Ascending aorta (tissue), 2 donors: Measurements from ENCODE around the gene CREBRF. TPM values are rescaled to one million over a fixed set of nuclear protein-coding genes. Genes with fewer than 3 reads are reported as not detected.
"Not testable (repeated sequence)": the region's sequence is repeated elsewhere in the genome, so short reads cannot be mapped to it uniquely, and the experiment has no call there.

ENCODE experiments used
- DNase-seq, 2 donors: peaks; one replicate each; pipeline ENCODE4 v3.0.0-alpha.2; 2019; ENCODE audit warnings: low spot score in 2 of 2
- H3K27ac ChIP-seq, 2 donors: fragments of 200-600 bp; sonication (generic); one replicate each; pipeline ENCODE4 v1.5.1; 2016 to 2017; ENCODE audit warnings: mild to moderate bottlenecking in 1 of 2
- H3K27me3 ChIP-seq: fragments of 200-600 bp; sonication (generic); one replicate; pipeline ENCODE4 v1.5.1; 2017
- H3K36me3 ChIP-seq, 2 donors: fragments of 200-600 bp; sonication (generic); one replicate each; pipeline ENCODE4 v1.5.1; 2016
- H3K4me1 ChIP-seq, 2 donors: fragments of 200-600 bp; sonication (generic); one replicate each; pipeline ENCODE4 v1.5.1; 2016 to 2017; ENCODE audit warnings: mild to moderate bottlenecking in 1 of 2
- H3K4me3 ChIP-seq, 2 donors: fragments of 200-600 bp; sonication (generic); one replicate each; pipeline ENCODE4 v1.5.1; 2016 to 2017; ENCODE audit warnings: mild to moderate bottlenecking in 1 of 2
- H3K9me3 ChIP-seq, 2 donors: fragments of 200-600 bp; sonication (generic); one replicate each; pipeline ENCODE4 v1.5.1; 2016
- intact Hi-C: fragments of 100-400 bp; cut with DNase I; formaldehyde crosslinking; loops from one replicate; pipeline ENCODE4 v1.15.1; 2023
- total RNA-seq: library from RNA; depleted of rRNA; stranded (reverse); fragments of >200 nt; gene quantifications from one replicate; pipeline ENCODE4 v1.1.0, GENCODE V29; 2016
- TF ChIP-seq, protein P1 (sequence below), 3 experiments: fragments of 200-600 bp in 2 of 3; fragments of 450-650 bp in 1 of 3; sonication (generic) in 2 of 3; IDR thresholded peaks; one replicate each; pipeline ENCODE4 v1.5.1; 2016 to 2019; ENCODE audit warnings: antibody characterized with exemption in 3 of 3, mild to moderate bottlenecking in 1 of 3, moderate library complexity in 1 of 3

CREBRF gene
- total RNA-seq, 1 donor from 2014 or later = 16.3 TPM

DNA sequence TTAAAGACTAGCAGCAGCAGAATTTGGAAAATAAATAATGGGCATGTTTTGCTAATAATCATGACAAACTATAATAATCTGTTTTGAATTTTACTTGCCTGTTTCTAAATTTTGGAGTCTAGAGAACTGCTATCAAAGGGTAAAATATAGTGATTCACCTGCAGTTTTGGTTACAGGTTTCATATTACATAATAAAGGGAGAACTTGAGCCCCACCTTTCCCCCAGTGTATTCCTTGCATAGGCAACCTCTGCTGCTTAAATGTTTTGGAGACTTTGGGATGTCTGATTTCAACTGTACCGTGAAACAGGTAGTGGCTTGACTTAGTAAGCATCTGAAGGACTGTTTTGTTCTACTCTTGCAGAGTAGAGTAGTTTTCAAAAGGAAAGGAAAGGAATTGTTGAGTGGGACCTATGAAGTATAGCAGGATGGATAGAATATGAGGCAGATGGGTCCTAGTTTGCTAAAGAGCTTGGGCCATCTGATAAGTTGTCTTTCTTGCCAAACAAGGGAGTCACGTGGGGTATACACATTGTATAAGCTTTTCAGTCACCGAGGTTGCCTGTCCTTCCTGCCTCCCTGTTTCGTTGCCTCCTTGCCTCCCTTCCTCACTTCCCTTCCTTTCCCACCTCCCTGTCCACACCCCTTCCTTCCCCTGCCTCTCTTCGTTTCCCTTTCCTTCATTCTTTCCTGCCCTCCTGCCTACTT, 19.1 kb downstream of the CREBRF start:
- TF ChIP-seq, protein P1, sequence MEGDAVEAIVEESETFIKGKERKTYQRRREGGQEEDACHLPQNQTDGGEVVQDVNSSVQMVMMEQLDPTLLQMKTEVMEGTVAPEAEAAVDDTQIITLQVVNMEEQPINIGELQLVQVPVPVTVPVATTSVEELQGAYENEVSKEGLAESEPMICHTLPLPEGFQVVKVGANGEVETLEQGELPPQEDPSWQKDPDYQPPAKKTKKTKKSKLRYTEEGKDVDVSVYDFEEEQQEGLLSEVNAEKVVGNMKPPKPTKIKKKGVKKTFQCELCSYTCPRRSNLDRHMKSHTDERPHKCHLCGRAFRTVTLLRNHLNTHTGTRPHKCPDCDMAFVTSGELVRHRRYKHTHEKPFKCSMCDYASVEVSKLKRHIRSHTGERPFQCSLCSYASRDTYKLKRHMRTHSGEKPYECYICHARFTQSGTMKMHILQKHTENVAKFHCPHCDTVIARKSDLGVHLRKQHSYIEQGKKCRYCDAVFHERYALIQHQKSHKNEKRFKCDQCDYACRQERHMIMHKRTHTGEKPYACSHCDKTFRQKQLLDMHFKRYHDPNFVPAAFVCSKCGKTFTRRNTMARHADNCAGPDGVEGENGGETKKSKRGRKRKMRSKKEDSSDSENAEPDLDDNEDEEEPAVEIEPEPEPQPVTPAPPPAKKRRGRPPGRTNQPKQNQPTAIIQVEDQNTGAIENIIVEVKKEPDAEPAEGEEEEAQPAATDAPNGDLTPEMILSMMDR (IDR thresholded peaks at IDR 0.05) = no peak
- H3K27ac ChIP-seq = no peak overlapping the region
- DNase-seq = no peak
- no peak overlapping the region for H3K4me3 ChIP-seq
- intact Hi-C loops = no loop called here
- no peaks in the 10 kb centered on the region for H3K9me3 ChIP-seq
- H3K4me1 ChIP-seq = peaks cover 0 to 6% of the 10 kb centered on the region in 2 donors
- no peaks in the 10 kb centered on the region for H3K27me3 ChIP-seq
- H3K36me3 ChIP-seq = no peaks in the 10 kb centered on the region

DNA sequence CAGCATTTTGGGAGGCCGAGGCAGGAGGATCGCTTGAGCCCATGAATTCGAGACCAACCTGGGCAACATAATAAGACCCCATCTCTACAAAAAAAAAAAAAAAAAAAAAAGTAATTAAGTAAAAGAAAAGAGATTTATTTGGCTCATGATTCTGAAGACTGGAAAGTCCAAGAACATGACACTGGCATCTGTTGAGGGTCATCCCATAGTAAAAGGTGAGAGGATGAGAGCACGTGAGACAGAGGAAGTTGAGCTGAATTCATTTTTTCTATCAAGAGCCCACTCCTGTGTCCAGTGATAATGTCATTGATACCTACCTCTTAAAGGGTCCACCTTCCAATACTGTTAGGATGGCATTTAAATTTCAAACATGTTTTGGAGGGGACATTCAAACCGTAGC, 19.8 kb downstream of the CREBRF start:
- intact Hi-C loops = no loop called here
- peaks cover 0 to 3% of the 10 kb centered on the region in 2 donors for H3K36me3 ChIP-seq
- no peaks in the 10 kb centered on the region for H3K27me3 ChIP-seq
- TF ChIP-seq, protein P1 (IDR thresholded peaks at IDR 0.05) = no peak
- H3K4me3 ChIP-seq = no peak overlapping the region
- H3K4me1 ChIP-seq = peaks cover 0 to 6% of the 10 kb centered on the region in 2 donors
- DNase-seq = no peak
- H3K27ac ChIP-seq = no peak overlapping the region
- H3K9me3 ChIP-seq = no peaks in the 10 kb centered on the region

DNA sequence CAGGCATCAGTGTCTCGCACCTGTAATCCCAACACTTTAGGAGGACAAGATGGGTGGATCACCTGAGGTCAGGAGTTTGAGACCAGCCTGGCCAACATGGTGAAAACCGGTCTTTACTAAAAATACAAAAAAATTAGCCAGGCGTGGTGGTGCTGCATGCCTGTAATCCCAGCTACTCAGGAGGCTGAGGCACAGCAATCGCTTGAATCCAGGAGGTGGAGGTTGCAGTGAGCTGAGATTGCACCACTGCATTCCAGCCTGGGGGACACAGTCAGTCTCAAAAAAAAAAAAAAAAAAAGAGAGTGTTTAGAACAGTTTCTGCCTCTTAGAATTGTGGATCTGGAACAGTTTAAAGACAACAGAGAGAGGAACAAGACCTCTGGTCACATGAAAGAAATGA, 20.3 kb downstream of the CREBRF start:
- H3K9me3 ChIP-seq, DNase-seq, H3K4me1 ChIP-seq, intact Hi-C loops, H3K4me3 ChIP-seq, H3K27me3 ChIP-seq, H3K27ac ChIP-seq, H3K36me3 ChIP-seq: not testable (repeated sequence)

DNA sequence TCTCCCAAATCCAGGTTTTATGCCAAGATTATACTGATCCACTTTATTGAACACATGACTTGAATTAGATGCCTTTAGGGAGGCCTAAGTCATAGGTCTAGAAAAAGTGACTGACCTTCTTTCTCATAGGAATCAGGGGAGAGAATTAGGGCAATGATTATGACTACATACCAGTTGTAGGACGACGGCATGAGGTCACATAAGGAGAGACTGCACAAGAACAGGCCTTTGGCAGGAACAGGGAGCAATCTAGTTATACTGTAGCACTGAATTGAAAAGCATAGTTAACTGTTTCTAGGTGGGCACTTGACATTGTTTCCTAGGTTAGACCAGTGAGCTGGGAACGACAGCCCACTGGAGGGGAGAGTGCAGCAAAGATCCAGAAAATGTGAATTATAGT, 22.7 kb downstream of the CREBRF start:
- TF ChIP-seq, protein P1 (IDR thresholded peaks at IDR 0.05) = no peak
- H3K36me3 ChIP-seq = peaks cover 8 to 19% of the 10 kb centered on the region in 2 donors
- no peak overlapping the region for H3K4me3 ChIP-seq
- H3K27me3 ChIP-seq = no peaks in the 10 kb centered on the region
- DNase-seq = no peak
- H3K27ac ChIP-seq = no peak overlapping the region
- peaks cover 0 to 6% of the 10 kb centered on the region in 2 donors for H3K4me1 ChIP-seq
- H3K9me3 ChIP-seq = no peaks in the 10 kb centered on the region
- intact Hi-C loops = no loop called here

DNA sequence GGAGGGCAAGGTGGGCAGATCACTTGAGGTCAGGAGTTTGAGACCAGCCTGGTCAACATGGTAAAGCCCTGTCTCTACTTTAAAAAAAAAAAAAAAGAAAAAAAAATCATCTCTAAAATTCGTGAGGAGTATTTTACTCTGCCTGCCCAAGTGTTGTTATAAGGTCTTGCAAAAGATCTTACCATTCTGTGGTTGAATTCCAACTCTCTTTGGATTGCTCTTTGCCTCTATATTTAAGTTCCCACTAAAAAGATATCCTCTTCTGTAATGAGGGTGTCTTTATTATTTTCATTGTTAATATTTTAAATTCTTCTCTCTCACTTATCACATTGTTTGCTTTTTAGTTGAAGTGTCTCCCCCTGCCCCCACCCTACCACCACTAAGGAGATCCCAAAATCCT, 33.4 kb downstream of the CREBRF start:
- TF ChIP-seq, protein P1 (IDR thresholded peaks at IDR 0.05) = no peak
- H3K4me3 ChIP-seq = no peak overlapping the region
- intact Hi-C loops = no loop called here
- no peak overlapping the region for H3K27ac ChIP-seq
- peaks cover 0 to 6% of the 10 kb centered on the region in 2 donors for H3K4me1 ChIP-seq
- DNase-seq = no peak
- peaks cover 28 to 55% of the 10 kb centered on the region in 2 donors for H3K36me3 ChIP-seq
- no peaks in the 10 kb centered on the region for H3K27me3 ChIP-seq
- H3K9me3 ChIP-seq = no peaks in the 10 kb centered on the region

DNA sequence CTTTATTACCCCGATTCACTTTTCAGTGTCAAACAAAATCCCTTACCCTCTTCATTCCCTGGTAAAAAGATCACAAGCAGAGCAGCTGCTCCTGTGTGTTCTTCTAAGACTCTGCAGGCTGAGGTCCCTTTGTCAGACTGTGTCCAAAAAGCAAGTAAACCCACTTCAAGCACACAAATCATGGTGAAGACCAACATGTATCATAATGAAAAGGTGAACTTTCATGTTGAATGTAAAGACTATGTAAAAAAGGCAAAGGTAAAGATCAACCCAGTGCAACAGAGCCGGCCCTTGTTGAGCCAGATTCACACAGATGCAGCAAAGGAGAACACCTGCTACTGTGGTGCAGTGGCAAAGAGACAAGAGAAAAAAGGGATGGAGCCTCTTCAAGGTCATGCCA, 34.5 kb downstream of the CREBRF start:
- TF ChIP-seq, protein P1 (IDR thresholded peaks at IDR 0.05) = no peak
- Histone ChIP-seq H3K9me3 (no peaks in the 10 kb centered on the region), H3K4me1 (peaks cover 0 to 14% of the 10 kb centered on the region in 2 donors), H3K27ac (no peak overlapping the region), H3K36me3 (peaks cover 22 to 45% of the 10 kb centered on the region in 2 donors), H3K4me3 (no peak overlapping the region), H3K27me3 (no peaks in the 10 kb centered on the region)
- no peak for DNase-seq
- intact Hi-C loops = no loop called here
